ENCODE measurements around the gene LAD1.

Gene LAD1

DNA sequence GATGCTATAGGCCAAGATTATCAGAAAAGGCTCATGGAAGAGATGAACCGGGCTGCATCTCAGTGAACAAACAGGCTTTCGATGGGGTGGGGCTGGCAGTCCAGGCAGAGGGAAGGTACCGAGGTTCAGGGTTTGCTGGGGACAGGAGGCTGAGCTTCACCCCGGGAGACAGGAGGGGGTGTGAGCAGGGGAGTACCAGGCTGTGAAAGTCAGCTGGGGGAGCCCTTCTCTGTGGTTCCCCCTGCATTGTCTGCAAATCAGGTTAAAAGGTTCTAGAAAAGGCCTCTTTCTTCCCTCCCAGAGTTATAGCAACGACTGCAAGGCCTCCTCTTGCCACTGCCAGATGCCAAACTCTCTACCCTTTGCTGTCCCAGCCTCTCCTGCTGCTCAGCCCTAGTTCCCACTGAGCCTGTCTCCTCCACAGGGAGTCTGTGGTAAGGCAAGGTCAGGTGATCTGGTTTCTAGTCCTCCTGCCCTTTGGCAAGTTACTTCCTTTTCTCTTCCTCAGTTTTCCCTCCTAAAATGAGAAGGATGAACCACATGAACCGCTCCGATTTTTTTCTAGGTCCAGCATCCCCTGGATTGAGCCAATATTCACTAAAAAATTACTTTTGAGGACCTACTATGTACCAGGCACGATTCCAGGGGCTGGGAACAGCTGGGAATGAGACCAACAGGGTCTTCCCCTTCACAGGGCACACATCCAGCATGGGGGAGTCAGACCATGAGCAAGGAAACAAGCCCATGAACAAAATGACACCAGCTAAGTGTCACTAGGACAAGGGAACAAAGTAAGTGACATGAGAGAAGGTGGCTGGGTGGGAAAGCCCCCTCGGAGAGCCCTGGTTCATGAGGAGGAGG is 7.2 kb downstream of the LAD1 start:
- DNase-seq (ENCODE audit: low read depth): no peak

DNA sequence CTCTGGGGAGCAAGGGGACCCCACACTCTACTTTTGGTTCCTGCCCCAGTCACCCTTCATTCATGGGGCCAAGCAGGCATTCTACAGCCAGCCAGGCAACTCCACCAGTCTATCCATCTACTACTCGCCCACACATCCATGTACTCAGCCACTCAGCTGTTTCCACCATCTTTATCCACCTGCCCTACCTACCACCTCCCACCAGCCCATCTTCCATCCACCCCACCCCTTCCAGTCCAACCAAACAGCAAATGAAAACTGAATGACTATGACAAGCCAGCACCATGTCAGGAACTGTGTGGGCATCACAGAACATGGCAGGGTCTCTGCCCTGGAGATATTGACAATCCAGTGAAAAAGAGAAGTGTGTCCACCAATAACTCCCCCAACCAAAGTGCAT is 7.9 kb downstream of the LAD1 start:
- DNase-seq (ENCODE audit: low read depth): no peak

GRCh38 chr1:201389051-201389450 is 10.1 kb downstream of the LAD1 start:
- DNase-seq (ENCODE audit: low read depth): no peak

- DNase-seq (ENCODE audit: low read depth): no peak
These were observed 12.9 kb downstream of the LAD1 start for GRCh38 chr1:201386208-201386607.

DNA sequence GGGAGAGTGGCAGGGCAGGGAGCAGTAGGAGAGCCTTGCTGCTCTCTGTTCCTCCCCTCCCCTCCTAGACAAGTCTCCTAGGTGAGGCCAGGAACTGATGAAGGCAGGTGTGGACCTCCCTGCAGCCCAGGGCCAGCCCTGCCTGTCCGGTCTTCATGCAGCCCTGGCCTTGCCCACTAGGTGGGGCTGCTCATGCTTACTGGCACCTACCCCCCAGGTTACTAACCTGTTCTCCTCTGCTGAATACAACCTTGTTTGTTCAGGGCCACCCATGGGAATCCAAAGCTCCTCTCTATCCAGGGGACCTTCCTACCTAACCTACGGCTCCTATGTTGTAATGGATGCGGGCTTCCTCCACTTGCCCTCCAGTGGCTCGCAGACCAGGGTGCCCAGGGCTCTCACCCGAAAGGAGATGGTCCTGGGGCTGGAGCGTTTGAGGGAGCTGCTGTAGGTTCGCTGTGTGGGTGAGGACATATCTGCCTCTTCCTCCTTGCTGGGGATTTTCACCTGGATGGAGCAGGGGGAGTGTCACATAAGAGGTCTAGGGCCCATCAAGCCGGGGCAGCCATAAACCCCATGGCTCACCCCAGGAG is 13.7 kb downstream of the LAD1 start:
- DNase-seq (ENCODE audit: low read depth): no peak

DNA sequence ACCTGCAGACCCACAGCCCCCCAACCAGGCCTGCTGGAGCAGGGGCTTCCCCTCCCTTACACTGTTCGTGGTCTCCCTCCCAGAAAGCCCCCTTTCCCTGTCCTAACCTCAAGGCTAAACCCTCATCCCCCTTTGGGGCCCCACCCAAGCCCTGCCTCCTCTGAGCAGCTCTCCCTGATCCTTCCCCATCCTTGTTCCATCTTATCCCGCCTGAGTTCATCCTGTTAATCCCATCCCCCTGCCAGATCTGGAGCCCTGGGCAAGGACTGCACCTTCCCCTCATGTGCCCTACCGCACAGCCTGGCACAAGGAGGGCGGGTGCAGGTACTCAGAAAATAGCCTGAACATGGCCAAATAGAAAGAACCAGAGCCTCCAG is 14.7 kb downstream of the LAD1 start:
- no peak for DNase-seq (ENCODE audit: low read depth)

DNA sequence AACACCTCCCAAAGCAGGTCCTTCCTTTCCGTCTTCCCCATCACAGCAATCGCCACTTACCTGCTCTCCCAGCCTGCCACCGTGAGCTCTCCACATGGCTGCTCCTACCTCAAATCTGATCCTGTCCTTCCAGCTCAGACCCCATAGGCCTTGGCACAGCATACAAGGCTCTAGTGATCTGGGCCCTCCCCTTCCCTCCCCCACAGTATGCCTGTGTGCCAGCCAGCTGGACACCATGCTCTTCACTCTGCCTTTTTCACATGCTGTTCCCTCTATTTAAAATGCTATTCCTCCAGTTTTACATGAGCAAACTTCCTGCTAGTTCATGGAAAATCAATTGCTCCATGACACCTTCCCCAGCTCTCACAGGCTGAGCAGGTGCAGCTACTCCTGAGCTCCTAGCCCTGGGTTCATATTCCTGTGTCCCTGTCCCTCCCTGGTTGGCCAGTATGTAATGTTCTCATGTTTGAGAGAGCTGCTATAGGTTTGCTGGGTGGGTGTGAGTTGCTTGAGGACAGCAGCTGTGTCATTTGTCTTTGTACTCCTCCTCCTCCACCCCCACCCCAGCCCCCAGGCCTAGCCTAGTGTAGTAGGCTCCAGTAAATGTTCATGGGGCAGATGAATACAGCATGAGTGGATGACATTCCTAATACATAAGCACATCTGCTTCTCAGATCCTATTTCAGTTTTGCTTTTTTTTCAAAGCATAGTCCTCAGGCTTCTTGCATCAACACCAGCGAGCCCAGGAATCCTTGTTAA is 15.3 kb downstream of the LAD1 start:
- no peak for DNase-seq (ENCODE audit: low read depth)

- no peak for DNase-seq (ENCODE audit: low read depth)
These were observed 18.0 kb downstream of the LAD1 start for GRCh38 chr1:201381130-201381529.

DNA sequence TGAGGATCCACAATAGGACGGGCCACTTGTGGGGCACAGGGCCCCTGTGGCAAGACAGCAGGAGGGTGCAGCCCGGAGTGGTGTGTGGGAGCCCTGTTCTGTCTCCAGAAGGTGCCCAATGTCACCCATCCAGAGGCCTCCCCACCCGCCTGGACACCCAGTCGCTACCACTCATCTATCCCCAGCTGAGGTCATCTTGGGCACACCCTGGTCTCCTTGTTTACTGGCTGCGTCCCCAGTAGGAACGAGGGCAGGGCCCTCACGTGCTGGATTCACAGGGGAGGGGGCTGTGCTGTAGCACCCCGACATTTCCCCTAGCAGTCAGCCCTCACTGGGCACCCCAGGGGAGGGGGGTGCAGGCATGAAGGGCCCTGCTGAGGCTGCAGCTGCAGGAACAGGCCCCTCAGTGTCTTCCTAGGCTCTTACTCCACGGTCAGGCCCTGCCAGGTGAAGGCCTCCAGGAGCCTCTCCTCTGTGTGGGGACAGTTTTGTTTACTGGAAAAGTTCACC is 19.3 kb downstream of the LAD1 start:
- no peak for DNase-seq (ENCODE audit: low read depth)

- DNase-seq (ENCODE audit: low read depth): no peak
These were observed 20.3 kb downstream of the LAD1 start for GRCh38 chr1:201378804-201379203.

- DNase-seq (ENCODE audit: low read depth): no peak
These were observed 21.5 kb downstream of the LAD1 start, which contains the start of gene TNNT2 for GRCh38 chr1:201377611-201378092. Gene TNNT2, minus strand, starts transcription at chr1:201377680. Its CDS starts 4,426 bp downstream, at chr1:201373254.

- DNase-seq (ENCODE audit: low read depth): no peak
These were observed 22.4 kb downstream of the LAD1 start for GRCh38 chr1:201376464-201377374.

GRCh38 chr1:201376107-201376463 is 23.0 kb downstream of the LAD1 start:
- DNase-seq (ENCODE audit: low read depth): no peak

DNA sequence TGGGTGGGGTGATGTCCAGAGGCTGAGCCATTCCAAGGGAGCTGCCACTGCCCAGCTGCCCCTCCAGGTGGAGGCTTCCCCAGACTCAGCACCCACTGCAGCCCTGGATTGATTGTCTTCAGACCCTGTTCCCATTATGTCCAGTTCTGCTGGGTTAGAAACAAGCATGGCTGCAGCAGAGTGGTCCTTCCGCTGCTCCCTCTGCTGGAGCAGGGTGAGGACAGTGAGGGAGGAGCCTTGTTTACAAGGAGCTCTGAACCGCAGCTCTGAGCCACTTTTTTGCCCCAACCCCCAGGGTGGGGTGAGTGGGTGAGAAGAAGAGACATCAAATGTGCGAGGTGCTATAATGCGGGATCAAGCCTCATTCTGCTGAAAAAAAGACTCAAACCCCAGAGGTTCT is 24.0 kb downstream of the LAD1 start:
- DNase-seq (ENCODE audit: low read depth): no peak

DNA sequence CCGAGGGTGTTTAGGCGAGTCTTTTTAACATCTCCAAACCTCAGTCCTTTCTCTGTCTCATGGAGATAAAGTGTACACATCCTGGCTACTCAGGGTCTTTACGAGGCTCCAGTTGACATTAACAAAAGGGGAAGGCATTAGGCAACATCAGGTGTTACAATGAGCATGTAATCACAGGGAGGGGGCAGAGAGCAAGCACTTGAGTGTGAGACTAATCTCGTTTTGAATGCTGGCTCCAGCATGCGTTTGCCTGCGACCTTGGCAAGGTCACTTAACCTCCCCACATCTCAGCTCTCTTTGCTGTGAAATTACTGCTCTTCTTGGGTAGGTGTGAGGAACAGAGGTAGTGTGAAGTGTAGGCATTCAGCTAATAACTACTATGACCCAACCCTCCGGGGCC is 24.8 kb downstream of the LAD1 start:
- no peak for DNase-seq (ENCODE audit: low read depth)

- no peak for DNase-seq (ENCODE audit: low read depth)
These were observed 27.3 kb downstream of the LAD1 start for GRCh38 chr1:201371792-201372191.

GRCh38 chr1:201371276-201371675 is 27.8 kb downstream of the LAD1 start:
- DNase-seq (ENCODE audit: low read depth): no peak

DNA sequence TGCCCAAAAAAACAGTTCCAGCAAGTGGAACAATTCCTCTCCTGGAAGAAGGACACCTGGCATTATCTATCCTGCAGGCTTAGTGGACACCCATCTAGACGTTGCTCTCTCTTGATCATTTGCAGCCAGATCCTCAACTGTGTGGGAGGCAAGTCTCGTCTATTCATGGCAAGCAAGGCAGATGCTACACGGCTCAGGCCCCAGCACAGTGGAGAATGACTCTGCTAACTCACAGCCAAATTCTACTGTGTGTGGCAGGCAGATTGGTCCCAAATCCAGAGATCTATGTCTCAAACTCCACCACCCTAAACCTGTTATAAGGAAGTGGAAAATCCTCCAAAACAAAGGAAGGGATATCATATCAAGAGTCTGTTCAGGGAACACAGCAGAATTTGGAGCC is 28.6 kb downstream of the LAD1 start:
- DNase-seq (ENCODE audit: low read depth): no peak

- DNase-seq (ENCODE audit: low read depth): no peak
These were observed 29.9 kb downstream of the LAD1 start for GRCh38 chr1:201369209-201369608.

- DNase-seq (ENCODE audit: low read depth): no peak
These were observed 32.4 kb downstream of the LAD1 start for GRCh38 chr1:201366696-201367095.

GRCh38 chr1:201365251-201365650 is 33.9 kb downstream of the LAD1 start:
- DNase-seq (ENCODE audit: low read depth): no peak

- DNase-seq (ENCODE audit: low read depth): no peak
These were observed 34.4 kb downstream of the LAD1 start for GRCh38 chr1:201364808-201365105.

All from stimulated activated CD8-positive, alpha-beta memory T cell treated with anti-CD3 and anti-CD28 coated beads, Interleukin-15, amount 100 ng/mL, for 1 hour (primary cell).